Astrocyte (in vitro differentiated cells and primary cell): ENCODE data around the gene MYO1F. TPM values are rescaled to one million over a fixed set of nuclear protein-coding genes. Genes with fewer than 3 reads are reported as not detected.

ENCODE experiments used
- DNase-seq: peaks from one replicate; pipeline ENCODE4 v3.0.0-alpha.2; 2010; ENCODE audit warnings: low read depth
- FAIRE-seq: peaks from 2 replicates; lab custom pipeline; 2011; peaks lifted over from hg19 to GRCh38; lab: Jason Lieb, UNC
- H2AFZ ChIP-seq: 2 replicates; pipeline ENCODE4 v1.6.0; 2012; ENCODE audit warnings: low read depth, low read length, inconsistent platforms
- H3K27ac ChIP-seq: 2 replicates; pipeline ENCODE4 v1.5.1; 2011; ENCODE audit warnings: low read depth, low read length, inconsistent platforms
- H3K27me3 ChIP-seq: 2 replicates; pipeline ENCODE4 v1.6.0; 2011; ENCODE audit warnings: low read length, inconsistent platforms; ENCODE audit not compliant: insufficient read depth
- H3K36me3 ChIP-seq: 2 replicates; pipeline ENCODE4 v1.5.1; 2011; ENCODE audit warnings: low read length, inconsistent platforms; ENCODE audit not compliant: insufficient read depth
- H3K4me1 ChIP-seq: 2 replicates; pipeline ENCODE4 v1.5.1; 2011; ENCODE audit warnings: low read length, inconsistent platforms; ENCODE audit not compliant: insufficient read depth
- H3K4me2 ChIP-seq: 2 replicates; pipeline ENCODE4 v1.6.0; 2012; ENCODE audit warnings: low read length, inconsistent platforms
- H3K4me3 ChIP-seq: 2 replicates; pipeline ENCODE4 v1.5.1; 2011; ENCODE audit warnings: low read depth, mild to moderate bottlenecking, low read length, inconsistent platforms; ENCODE audit not compliant: insufficient read depth
- H3K79me2 ChIP-seq: 2 replicates; pipeline ENCODE4 v1.6.0; 2012; ENCODE audit warnings: mild to moderate bottlenecking, low read length, inconsistent platforms; ENCODE audit not compliant: insufficient read depth
- H3K9ac ChIP-seq: 2 replicates; pipeline ENCODE4 v1.6.0; 2012; ENCODE audit warnings: mild to moderate bottlenecking, low read length, inconsistent platforms
- H3K9me3 ChIP-seq: 2 replicates; pipeline ENCODE4 v1.5.1; 2012; ENCODE audit warnings: low read depth, mild to moderate bottlenecking, low read length, inconsistent platforms; ENCODE audit not compliant: insufficient read depth
- H4K20me1 ChIP-seq: 2 replicates; pipeline ENCODE4 v1.6.0; 2012; ENCODE audit warnings: low read length, inconsistent platforms; ENCODE audit not compliant: insufficient read depth
- H3K27ac Mint-ChIP-seq: one replicate; pipeline ENCODE4 v1.8.0; 2021; ENCODE audit warnings: mild to moderate bottlenecking, mixed read lengths; ENCODE audit not compliant: unreplicated experiment
- H3K27me3 Mint-ChIP-seq: one replicate; pipeline ENCODE4 v1.8.0; 2021; ENCODE audit warnings: low read depth, mixed read lengths; ENCODE audit not compliant: unreplicated experiment
- H3K36me3 Mint-ChIP-seq: one replicate; pipeline ENCODE4 v1.8.0; 2021; ENCODE audit warnings: low read depth, mixed read lengths; ENCODE audit not compliant: unreplicated experiment
- H3K4me1 Mint-ChIP-seq: one replicate; pipeline ENCODE4 v1.8.0; 2021; ENCODE audit warnings: low read depth, mixed read lengths; ENCODE audit not compliant: unreplicated experiment
- H3K4me3 Mint-ChIP-seq: one replicate; pipeline ENCODE4 v1.8.0; 2021; ENCODE audit warnings: mild to moderate bottlenecking, moderate library complexity, mixed read lengths; ENCODE audit not compliant: unreplicated experiment
- H3K9me3 Mint-ChIP-seq: one replicate; pipeline ENCODE4 v1.8.0; 2021; ENCODE audit warnings: mild to moderate bottlenecking, mixed read lengths; ENCODE audit not compliant: unreplicated experiment
- EZH2 ChIP-seq: IDR thresholded peaks from 2 replicates; pipeline ENCODE4 v1.6.1; 2012; ENCODE audit warnings: mild to moderate bottlenecking, low read length, inconsistent platforms; ENCODE audit not compliant: insufficient read depth
- total RNA-seq: library from RNA; stranded (reverse); gene quantifications from 2 replicates; pipeline ENCODE4 v1.2.1, GENCODE V29; 2021
- TF ChIP-seq, protein P1 (sequence below): IDR thresholded peaks from 2 replicates; pipeline ENCODE4 v1.5.1; 2011; ENCODE audit warnings: low read depth, mild to moderate bottlenecking, inconsistent platforms, low read length, moderate library complexity; ENCODE audit not compliant: insufficient read depth

Gene MYO1F
- total RNA-seq, 1 donor from 2014 or later = 0.23 TPM

DNA sequence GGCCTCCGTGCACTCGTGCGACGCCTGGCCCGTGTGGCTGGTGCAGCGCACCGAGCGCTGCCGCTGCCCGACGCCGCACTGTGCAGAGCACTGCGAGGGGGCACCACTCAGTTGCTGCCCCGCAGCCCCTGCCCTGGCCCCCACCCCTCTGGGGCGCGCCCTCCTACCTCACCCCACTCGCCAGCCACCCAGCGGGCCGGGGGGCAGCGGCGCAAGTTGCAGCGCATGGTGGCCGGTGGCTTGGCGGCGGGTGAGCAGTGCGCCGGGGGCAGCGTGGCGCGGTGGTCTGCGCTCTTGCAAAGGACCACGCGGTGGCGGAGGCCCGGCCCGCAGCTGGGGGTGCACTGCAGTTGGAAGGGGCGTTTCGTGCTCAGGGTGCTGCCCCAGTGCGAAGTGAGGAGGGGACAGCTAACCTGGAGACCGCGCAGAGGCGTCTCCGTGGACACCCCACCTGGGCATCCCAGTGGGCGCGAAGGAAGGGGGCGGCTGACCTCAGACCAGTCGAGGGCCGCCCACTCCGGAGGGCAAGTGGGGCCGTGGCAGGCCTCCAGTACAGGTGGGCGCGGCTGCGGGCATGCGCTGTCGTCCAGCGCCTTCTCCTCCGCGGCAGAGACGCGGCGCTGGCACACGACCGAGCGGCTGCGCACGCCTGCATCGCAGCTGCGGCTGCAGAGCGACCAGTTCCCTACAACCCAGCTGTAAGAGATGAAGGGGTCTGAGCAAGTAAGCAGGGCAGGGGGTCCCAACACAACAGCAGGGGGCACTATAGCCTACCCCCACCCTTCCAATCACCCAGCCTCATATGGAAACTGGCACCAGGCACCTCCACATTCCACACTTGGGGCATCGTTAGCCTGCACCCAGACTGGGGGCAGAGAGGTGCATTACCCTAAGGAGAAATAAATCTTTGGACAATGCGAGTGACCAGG, 8.0 kb upstream of the MYO1F start:
- no peak for FAIRE-seq
- no peak overlapping the region for H3K27ac Mint-ChIP-seq
- H3K79me2 ChIP-seq = no peaks in the 10 kb centered on the region

DNA sequence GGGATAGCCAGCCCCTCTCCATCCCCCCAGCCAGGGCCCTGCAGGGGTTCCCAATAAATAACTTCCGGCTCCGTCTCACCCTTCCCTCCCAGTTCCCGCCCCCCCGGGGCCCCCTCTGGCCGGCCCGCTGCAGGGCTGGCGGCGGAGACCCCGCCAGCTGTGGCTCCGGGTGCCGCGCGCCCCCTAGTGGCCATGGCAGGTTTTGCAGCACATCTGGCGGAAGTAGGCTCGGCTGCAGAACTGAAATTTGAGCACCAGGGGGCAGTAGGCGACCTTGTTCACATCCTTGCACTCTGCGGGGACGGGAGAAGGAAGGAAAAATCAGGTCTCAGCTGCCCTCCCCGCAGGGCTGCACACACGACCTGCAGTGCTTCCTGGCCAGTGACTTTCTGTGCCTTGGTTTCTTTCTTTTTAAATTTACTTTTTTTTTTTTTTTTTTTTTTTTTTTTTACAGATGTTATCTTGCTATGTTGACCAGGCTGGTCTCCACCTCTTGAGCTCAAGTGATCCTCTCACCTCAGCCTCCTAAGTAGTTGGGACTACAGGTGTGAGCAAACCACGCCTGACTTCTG, 3.6 kb upstream of the MYO1F start:
- FAIRE-seq (peak; percentile 73), DNase-seq (peak; percentile 32)
- Histone ChIP-seq H3K36me3 (no peaks in the 10 kb centered on the region), H3K27ac (no peak overlapping the region), H3K27me3 (no peaks in the 10 kb centered on the region), H3K4me2 (no peak overlapping the region), H4K20me1 (peaks cover 15% of the 10 kb centered on the region), H2AFZ (no peak overlapping the region), H3K9me3 (no peaks in the 10 kb centered on the region), H3K9ac (no peak overlapping the region), H3K4me1 (no peaks in the 10 kb centered on the region), H3K4me3 (no peak overlapping the region), H3K79me2 (no peaks in the 10 kb centered on the region)
- TF ChIP-seq EZH2 = no peak
- TF ChIP-seq, protein P1, sequence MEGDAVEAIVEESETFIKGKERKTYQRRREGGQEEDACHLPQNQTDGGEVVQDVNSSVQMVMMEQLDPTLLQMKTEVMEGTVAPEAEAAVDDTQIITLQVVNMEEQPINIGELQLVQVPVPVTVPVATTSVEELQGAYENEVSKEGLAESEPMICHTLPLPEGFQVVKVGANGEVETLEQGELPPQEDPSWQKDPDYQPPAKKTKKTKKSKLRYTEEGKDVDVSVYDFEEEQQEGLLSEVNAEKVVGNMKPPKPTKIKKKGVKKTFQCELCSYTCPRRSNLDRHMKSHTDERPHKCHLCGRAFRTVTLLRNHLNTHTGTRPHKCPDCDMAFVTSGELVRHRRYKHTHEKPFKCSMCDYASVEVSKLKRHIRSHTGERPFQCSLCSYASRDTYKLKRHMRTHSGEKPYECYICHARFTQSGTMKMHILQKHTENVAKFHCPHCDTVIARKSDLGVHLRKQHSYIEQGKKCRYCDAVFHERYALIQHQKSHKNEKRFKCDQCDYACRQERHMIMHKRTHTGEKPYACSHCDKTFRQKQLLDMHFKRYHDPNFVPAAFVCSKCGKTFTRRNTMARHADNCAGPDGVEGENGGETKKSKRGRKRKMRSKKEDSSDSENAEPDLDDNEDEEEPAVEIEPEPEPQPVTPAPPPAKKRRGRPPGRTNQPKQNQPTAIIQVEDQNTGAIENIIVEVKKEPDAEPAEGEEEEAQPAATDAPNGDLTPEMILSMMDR = peak; percentile 94
- Mint-ChIP-seq H3K4me3 (peak overlapping the region; percentile 27), H3K27ac (no peak overlapping the region), H3K36me3 (peaks cover 9% of the 10 kb centered on the region), H3K27me3 (peaks cover 14% of the 10 kb centered on the region), H3K4me1 (peaks cover under 1% of the 10 kb centered on the region), H3K9me3 (peaks cover 2% of the 10 kb centered on the region)

More for the DNA sequence above, 8.0 kb upstream of the MYO1F start:
- H3K4me1 ChIP-seq = no peaks in the 10 kb centered on the region
- TF ChIP-seq EZH2 = no peak
- TF ChIP-seq, protein P1 = no peak
- H3K9me3 Mint-ChIP-seq = no peaks in the 10 kb centered on the region
- no peak overlapping the region for H2AFZ ChIP-seq
- H4K20me1 ChIP-seq = peaks cover 17% of the 10 kb centered on the region
- peaks cover 15% of the 10 kb centered on the region for H3K36me3 Mint-ChIP-seq
- peaks cover 2% of the 10 kb centered on the region for H3K27me3 Mint-ChIP-seq
- no peak overlapping the region for H3K4me2 ChIP-seq
- no peak overlapping the region for H3K9ac ChIP-seq
- H3K36me3 ChIP-seq = no peaks in the 10 kb centered on the region
- no peak for DNase-seq
- H3K9me3 ChIP-seq = no peaks in the 10 kb centered on the region
- no peak overlapping the region for H3K27ac ChIP-seq
- no peak overlapping the region for H3K4me3 Mint-ChIP-seq
- no peaks in the 10 kb centered on the region for H3K4me1 Mint-ChIP-seq
- no peaks in the 10 kb centered on the region for H3K27me3 ChIP-seq
- no peak overlapping the region for H3K4me3 ChIP-seq
